Thoracic aorta (tissue), 2 donors: ENCODE results near the gene FAM216B. TPM values are rescaled to one million over a fixed set of nuclear protein-coding genes. Genes with fewer than 3 reads are reported as not detected.

Experiments
- ATAC-seq: fragments of 150-250 bp; one replicate; pipeline ENCODE4 v1.8.0; 2017; ENCODE audit warnings: low read depth; ENCODE audit not compliant: insufficient number of reproducible peaks, low FRiP score
- DNase-seq: peaks from one replicate; pipeline ENCODE4 v3.0.0-alpha.2; 2020; ENCODE audit warnings: low spot score
- H3K27ac ChIP-seq, 2 donors: fragments of 200-600 bp; sonication (generic); 1 replicate in 1 of 2; 2 replicates in 1 of 2; pipeline ENCODE4 v1.5.1; 2016; ENCODE audit warnings: mild to moderate bottlenecking in 2 of 2, moderate library complexity in 2 of 2
- H3K27me3 ChIP-seq: fragments of 200-600 bp; sonication (generic); replicated peaks from 2 replicates; pipeline ENCODE4 v1.6.0; 2016; ENCODE audit warnings: mild to moderate bottlenecking; ENCODE audit not compliant: insufficient read depth
- H3K36me3 ChIP-seq: fragments of 200-600 bp; sonication (generic); one replicate; pipeline ENCODE4 v1.5.1; 2016
- H3K4me1 ChIP-seq, 2 donors: fragments of 200-600 bp; sonication (generic); 1 replicate in 1 of 2; 2 replicates in 1 of 2; pipeline versions ENCODE4 v1.5.1 to v1.6.0; 2016; ENCODE audit warnings: low read depth in 2 of 2, mild to moderate bottlenecking in 1 of 2; ENCODE audit not compliant: control insufficient read depth in 1 of 2
- H3K4me3 ChIP-seq: fragments of 200-600 bp; sonication (generic); 2 replicates; pipeline ENCODE4 v1.5.1; 2016; ENCODE audit warnings: mild to moderate bottlenecking
- H3K9me3 ChIP-seq: fragments of 200-600 bp; sonication (generic); 2 replicates; pipeline ENCODE4 v1.5.1; 2016
- total RNA-seq, 2 donors: library from RNA; depleted of rRNA; stranded (reverse); fragments of >200 nt; gene quantifications; one replicate each; pipeline versions ENCODE4 v1.1.0 to v1.2.3, GENCODE V29; 2016
- TF ChIP-seq, protein P1 (sequence below): fragments of 200-600 bp; sonication (generic); IDR thresholded peaks from one replicate; pipeline ENCODE4 v1.5.1; 2019; ENCODE audit warnings: antibody characterized with exemption

The FAM216B gene
- total RNA-seq, 2 donors from 2014 or later: not detected

GRCh38 chr13:42741914-42742313 is 39.5 kb upstream of the FAM216B start:
- ATAC-seq (no peak), DNase-seq (no peak)
- no peaks in the 10 kb centered on the region for H3K27me3 ChIP-seq
- TF ChIP-seq, protein P1, sequence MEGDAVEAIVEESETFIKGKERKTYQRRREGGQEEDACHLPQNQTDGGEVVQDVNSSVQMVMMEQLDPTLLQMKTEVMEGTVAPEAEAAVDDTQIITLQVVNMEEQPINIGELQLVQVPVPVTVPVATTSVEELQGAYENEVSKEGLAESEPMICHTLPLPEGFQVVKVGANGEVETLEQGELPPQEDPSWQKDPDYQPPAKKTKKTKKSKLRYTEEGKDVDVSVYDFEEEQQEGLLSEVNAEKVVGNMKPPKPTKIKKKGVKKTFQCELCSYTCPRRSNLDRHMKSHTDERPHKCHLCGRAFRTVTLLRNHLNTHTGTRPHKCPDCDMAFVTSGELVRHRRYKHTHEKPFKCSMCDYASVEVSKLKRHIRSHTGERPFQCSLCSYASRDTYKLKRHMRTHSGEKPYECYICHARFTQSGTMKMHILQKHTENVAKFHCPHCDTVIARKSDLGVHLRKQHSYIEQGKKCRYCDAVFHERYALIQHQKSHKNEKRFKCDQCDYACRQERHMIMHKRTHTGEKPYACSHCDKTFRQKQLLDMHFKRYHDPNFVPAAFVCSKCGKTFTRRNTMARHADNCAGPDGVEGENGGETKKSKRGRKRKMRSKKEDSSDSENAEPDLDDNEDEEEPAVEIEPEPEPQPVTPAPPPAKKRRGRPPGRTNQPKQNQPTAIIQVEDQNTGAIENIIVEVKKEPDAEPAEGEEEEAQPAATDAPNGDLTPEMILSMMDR: no peak
- H3K9me3 ChIP-seq: no peaks in the 10 kb centered on the region
- no peaks in the 10 kb centered on the region for H3K36me3 ChIP-seq
- no peaks in the 10 kb centered on the region for H3K4me1 ChIP-seq
- no peak overlapping the region for H3K4me3 ChIP-seq
- no peak overlapping the region for H3K27ac ChIP-seq

DNA sequence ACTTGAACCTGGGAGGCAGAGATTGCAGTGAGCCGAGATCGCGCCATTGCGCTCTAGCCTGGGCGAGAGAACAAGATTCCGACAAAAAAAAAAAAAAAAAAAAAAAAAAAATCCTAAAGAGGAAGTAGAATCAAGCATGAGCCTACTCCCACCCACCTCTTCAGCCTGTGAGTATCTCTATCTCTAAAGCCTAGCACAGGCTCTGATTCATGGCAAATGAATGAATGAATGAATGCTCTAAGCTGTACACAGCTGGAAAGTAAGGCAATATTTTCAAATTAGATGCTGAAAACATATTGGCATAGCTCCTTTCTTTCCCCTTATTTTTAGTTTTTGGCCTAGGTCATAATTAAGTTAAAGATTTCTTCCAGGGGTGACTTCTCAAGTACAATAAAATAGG is 35.7 kb upstream of the FAM216B start:
- Histone ChIP-seq H3K4me1 (no peaks in the 10 kb centered on the region), H3K27ac (no peak overlapping the region), H3K4me3 (no peak overlapping the region), H3K27me3 (no peaks in the 10 kb centered on the region), H3K36me3 (no peaks in the 10 kb centered on the region), H3K9me3 (no peaks in the 10 kb centered on the region)
- TF ChIP-seq, protein P1: no peak
- DNase-seq (no peak), ATAC-seq (no peak)

GRCh38 chr13:42746866-42747265 is 34.5 kb upstream of the FAM216B start:
- Histone ChIP-seq H3K36me3 (no peaks in the 10 kb centered on the region), H3K4me1 (no peaks in the 10 kb centered on the region), H3K9me3 (no peaks in the 10 kb centered on the region), H3K4me3 (no peak overlapping the region), H3K27me3 (no peaks in the 10 kb centered on the region), H3K27ac (no peak overlapping the region)
- no peak for ATAC-seq
- TF ChIP-seq, protein P1: no peak
- no peak for DNase-seq

DNA sequence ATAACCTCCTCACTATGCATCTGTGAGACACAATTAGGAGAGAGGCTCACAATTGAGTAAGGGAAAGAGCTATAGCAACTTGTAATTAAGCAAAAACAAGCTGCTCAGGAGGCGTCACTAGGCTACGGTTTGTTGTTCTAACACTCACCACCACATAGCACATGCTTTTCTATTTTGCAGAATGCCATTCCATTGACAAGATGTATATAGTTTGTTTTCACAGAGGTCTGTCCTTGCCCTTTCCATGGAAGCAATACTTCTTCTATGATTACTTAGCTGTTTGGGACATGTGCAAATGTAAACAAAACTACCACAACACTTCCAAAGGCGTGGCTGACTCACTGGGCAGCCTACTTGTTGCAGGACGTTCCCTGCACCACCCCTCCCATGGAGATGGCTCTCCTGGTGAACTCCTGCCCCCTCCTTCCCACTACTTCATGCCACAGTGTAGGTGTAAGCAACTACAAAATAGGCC is 33.9 kb upstream of the FAM216B start:
- no peaks in the 10 kb centered on the region for H3K9me3 ChIP-seq
- H3K36me3 ChIP-seq: no peaks in the 10 kb centered on the region
- TF ChIP-seq, protein P1: no peak
- H3K4me3 ChIP-seq: no peak overlapping the region
- no peaks in the 10 kb centered on the region for H3K4me1 ChIP-seq
- ATAC-seq (no peak), DNase-seq (no peak)
- no peak overlapping the region for H3K27ac ChIP-seq
- no peaks in the 10 kb centered on the region for H3K27me3 ChIP-seq

DNA sequence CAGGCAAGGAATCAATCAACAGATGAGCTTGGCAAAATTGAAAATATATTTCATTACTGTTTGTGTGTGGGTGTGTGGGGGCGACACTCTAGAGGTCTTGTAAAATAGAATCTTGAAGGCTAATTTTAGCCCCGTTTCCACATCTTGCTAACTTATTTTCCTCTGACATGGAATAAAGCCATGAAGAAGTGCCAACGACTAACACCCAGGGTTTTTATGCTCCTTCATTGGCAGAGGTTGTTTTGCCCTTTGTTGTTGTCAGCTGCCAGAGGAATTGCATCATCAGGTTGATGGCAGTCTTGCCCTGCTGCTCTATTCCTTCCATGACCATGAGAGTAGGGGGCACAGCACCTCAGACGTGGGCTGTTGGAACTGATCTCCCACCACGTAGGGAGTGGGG is 30.6 kb upstream of the FAM216B start:
- DNase-seq (no peak), ATAC-seq (no peak)
- H3K9me3 ChIP-seq: no peaks in the 10 kb centered on the region
- no peak overlapping the region for H3K4me3 ChIP-seq
- TF ChIP-seq, protein P1: no peak
- no peaks in the 10 kb centered on the region for H3K27me3 ChIP-seq
- H3K4me1 ChIP-seq: no peaks in the 10 kb centered on the region
- H3K27ac ChIP-seq: no peak overlapping the region
- no peaks in the 10 kb centered on the region for H3K36me3 ChIP-seq
